Measurements from ENCODE around the gene ZNF446.
A peak's percentile ranks its signal among the peaks of the same experiment; 100 is the strongest.

The ZNF446 gene

GRCh38 chr19:58520257-58520599, 44.1 kb downstream of the ZNF446 start:
- H3K4me1 ChIP-seq (ENCODE audit: control insufficient read depth in 1 of 2, insufficient read depth in 2 of 2, low read length in 2 of 2) = peaks cover 19 to 36% of the 10 kb centered on the region in 2 donors
- H3K9ac ChIP-seq (ENCODE audit: low read depth in 1 of 2, low read length in 2 of 2) = peak overlapping the region; percentile 90 to 92
- no peaks in the 10 kb centered on the region for H3K27me3 ChIP-seq (ENCODE audit: control insufficient read depth in 1 of 2, insufficient read depth in 2 of 2, low read length in 2 of 2)
- H3K27ac ChIP-seq (ENCODE audit: low read depth, low read length) = peak overlapping the region; percentile 98
- peak overlapping the region; percentile 73 to 88 for H3K4me3 ChIP-seq (ENCODE audit: low read depth in 1 of 2, low read length in 2 of 2)
- no peaks in the 10 kb centered on the region for H3K9me3 ChIP-seq (ENCODE audit: control insufficient read depth in 1 of 2, low read length in 2 of 2)
- peaks cover 8 to 19% of the 10 kb centered on the region in 2 donors for H3K36me3 ChIP-seq (ENCODE audit: control insufficient read depth in 1 of 2, insufficient read depth in 2 of 2, low read length in 2 of 2)

DNA sequence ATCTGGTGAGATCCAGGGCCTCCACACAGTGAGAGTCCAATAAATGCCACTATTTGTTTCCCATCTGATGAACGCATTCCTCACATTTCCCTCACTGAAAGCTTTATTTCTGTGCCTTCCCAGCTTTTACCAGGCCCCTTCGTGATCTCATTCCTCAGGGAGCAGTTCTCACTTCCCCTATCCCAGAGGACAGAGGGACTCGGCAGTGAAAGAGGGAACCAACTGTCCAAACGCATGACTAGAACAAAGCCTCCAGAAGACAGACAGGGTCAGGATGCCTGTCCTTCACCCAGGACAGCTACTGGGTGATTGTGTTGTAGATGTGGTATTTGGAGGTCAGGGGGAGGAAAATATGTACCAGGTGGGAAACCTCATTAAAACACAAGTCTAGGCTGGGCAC, 45.5 kb downstream of the ZNF446 start:
- peak overlapping the region in 1 of 2 donors; percentile 8 for H3K9ac ChIP-seq (ENCODE audit: low read depth in 1 of 2, low read length in 2 of 2)
- no peak overlapping the region for H3K4me3 ChIP-seq (ENCODE audit: low read depth in 1 of 2, low read length in 2 of 2)
- H3K27ac ChIP-seq (ENCODE audit: low read depth, low read length) = no peak overlapping the region
- H3K4me1 ChIP-seq (ENCODE audit: control insufficient read depth in 1 of 2, insufficient read depth in 2 of 2, low read length in 2 of 2) = peaks cover 19 to 30% of the 10 kb centered on the region in 2 donors
- H3K36me3 ChIP-seq (ENCODE audit: control insufficient read depth in 1 of 2, insufficient read depth in 2 of 2, low read length in 2 of 2) = peaks cover 2 to 10% of the 10 kb centered on the region in 2 donors
- H3K27me3 ChIP-seq (ENCODE audit: control insufficient read depth in 1 of 2, insufficient read depth in 2 of 2, low read length in 2 of 2) = no peaks in the 10 kb centered on the region
- H3K9me3 ChIP-seq (ENCODE audit: control insufficient read depth in 1 of 2, low read length in 2 of 2) = no peaks in the 10 kb centered on the region

DNA sequence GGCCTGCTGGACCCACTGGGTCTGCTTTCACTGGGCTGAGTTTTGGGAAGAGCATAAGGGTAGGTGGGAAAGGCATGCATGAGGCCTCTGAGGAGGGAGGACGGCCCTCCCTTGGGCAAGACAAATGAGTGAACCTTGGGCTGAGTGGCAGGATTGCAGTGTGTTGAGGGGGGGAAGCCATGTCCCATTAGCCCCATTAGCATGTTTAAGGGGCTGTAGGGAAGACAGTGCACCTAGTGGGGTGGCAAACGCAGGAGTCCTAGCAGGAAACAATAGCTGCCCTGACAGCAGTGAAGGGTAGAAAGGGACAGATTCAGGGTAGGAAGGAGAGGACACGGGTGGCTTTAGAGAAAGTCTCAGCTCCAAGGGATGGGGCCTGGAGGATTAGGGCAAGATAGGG, 46.6 kb downstream of the ZNF446 start:
- Histone ChIP-seq H3K4me1 (ENCODE audit: control insufficient read depth in 1 of 2, insufficient read depth in 2 of 2, low read length in 2 of 2) (peaks cover 19 to 25% of the 10 kb centered on the region in 2 donors), H3K27ac (ENCODE audit: low read depth, low read length) (no peak overlapping the region), H3K27me3 (ENCODE audit: control insufficient read depth in 1 of 2, insufficient read depth in 2 of 2, low read length in 2 of 2) (no peaks in the 10 kb centered on the region), H3K9ac (ENCODE audit: low read depth in 1 of 2, low read length in 2 of 2) (no peak overlapping the region), H3K9me3 (ENCODE audit: control insufficient read depth in 1 of 2, low read length in 2 of 2) (no peaks in the 10 kb centered on the region), H3K36me3 (ENCODE audit: control insufficient read depth in 1 of 2, insufficient read depth in 2 of 2, low read length in 2 of 2) (no peaks in the 10 kb centered on the region), H3K4me3 (ENCODE audit: low read depth in 1 of 2, low read length in 2 of 2) (no peak overlapping the region)

- H3K27ac ChIP-seq (ENCODE audit: low read depth, low read length) = no peak overlapping the region
- no peaks in the 10 kb centered on the region for H3K27me3 ChIP-seq (ENCODE audit: control insufficient read depth in 1 of 2, insufficient read depth in 2 of 2, low read length in 2 of 2)
- no peak overlapping the region for H3K9ac ChIP-seq (ENCODE audit: low read depth in 1 of 2, low read length in 2 of 2)
- no peaks in the 10 kb centered on the region for H3K36me3 ChIP-seq (ENCODE audit: control insufficient read depth in 1 of 2, insufficient read depth in 2 of 2, low read length in 2 of 2)
- H3K9me3 ChIP-seq (ENCODE audit: control insufficient read depth in 1 of 2, low read length in 2 of 2) = no peaks in the 10 kb centered on the region
- H3K4me1 ChIP-seq (ENCODE audit: control insufficient read depth in 1 of 2, insufficient read depth in 2 of 2, low read length in 2 of 2) = peaks cover 0 to 4% of the 10 kb centered on the region in 2 donors
- no peak overlapping the region for H3K4me3 ChIP-seq (ENCODE audit: low read depth in 1 of 2, low read length in 2 of 2)
These were observed 53.3 kb downstream of the ZNF446 start for GRCh38 chr19:58529405-58529804.
